RWPE2 (cell line): Measurements from ENCODE around the gene NDRG4.

Experiments
- ATAC-seq: fragments of 200-7000 bp; cut with Tn5 transposase; 3 replicates; pipeline ENCODE4 v1.9.1; 2021; ENCODE audit warnings: low read depth
- DNase-seq: peaks from one replicate; pipeline ENCODE4 v3.0.0-alpha.2; 2020; ENCODE audit warnings: low spot score
- H3K27ac ChIP-seq: fragments of 450-650 bp; 2 replicates; pipeline ENCODE4 v1.5.1; 2017; ENCODE audit warnings: mild to moderate bottlenecking; ENCODE audit not compliant: poor library complexity, severe bottlenecking
- H3K27me3 ChIP-seq: fragments of 250-450 bp; sonication (Bioruptor Pico); 2 replicates; pipeline ENCODE4 v1.5.1; 2021; ENCODE audit warnings: mild to moderate bottlenecking, moderate library complexity; ENCODE audit not compliant: insufficient read depth, poor library complexity, severe bottlenecking
- H3K36me3 ChIP-seq: fragments of 250-450 bp; sonication (Bioruptor Pico); 2 replicates; pipeline ENCODE4 v1.5.1; 2020; ENCODE audit warnings: low read depth, mild to moderate bottlenecking, moderate library complexity
- H3K4me1 ChIP-seq: fragments of 250-450 bp; sonication (Bioruptor Pico); 2 replicates; pipeline ENCODE4 v1.5.1; 2021; ENCODE audit warnings: mild to moderate bottlenecking, moderate library complexity; ENCODE audit not compliant: insufficient read depth, poor library complexity, severe bottlenecking
- H3K4me3 ChIP-seq: fragments of 250-450 bp; sonication (Bioruptor Pico); 2 replicates; pipeline ENCODE4 v1.5.1; 2021; ENCODE audit warnings: mild to moderate bottlenecking, moderate library complexity; ENCODE audit not compliant: severe bottlenecking
- H3K9me3 ChIP-seq: fragments of 250-450 bp; sonication (Bioruptor Pico); 2 replicates; pipeline ENCODE4 v1.5.1; 2021; ENCODE audit warnings: mild to moderate bottlenecking, moderate library complexity; ENCODE audit not compliant: severe bottlenecking
- CTCF ChIP-seq: fragments of 450-650 bp; IDR thresholded peaks from one replicate; pipeline ENCODE4 v1.5.1; 2017; ENCODE audit warnings: mild to moderate bottlenecking, moderate library complexity; ENCODE audit not compliant: poor library complexity, severe bottlenecking

NDRG4 gene

GRCh38 chr16:58495521-58496331 lies 4.2 kb upstream of the NDRG4 start:
- Histone ChIP-seq H3K36me3 (no peaks in the 10 kb centered on the region), H3K4me3 (no peak overlapping the region), H3K4me1 (no peaks in the 10 kb centered on the region), H3K27me3 (no peaks in the 10 kb centered on the region), H3K27ac (no peak overlapping the region), H3K9me3 (no peaks in the 10 kb centered on the region)
- DNase-seq (no peak), ATAC-seq (no peak)
- TF ChIP-seq CTCF: no peak

DNA sequence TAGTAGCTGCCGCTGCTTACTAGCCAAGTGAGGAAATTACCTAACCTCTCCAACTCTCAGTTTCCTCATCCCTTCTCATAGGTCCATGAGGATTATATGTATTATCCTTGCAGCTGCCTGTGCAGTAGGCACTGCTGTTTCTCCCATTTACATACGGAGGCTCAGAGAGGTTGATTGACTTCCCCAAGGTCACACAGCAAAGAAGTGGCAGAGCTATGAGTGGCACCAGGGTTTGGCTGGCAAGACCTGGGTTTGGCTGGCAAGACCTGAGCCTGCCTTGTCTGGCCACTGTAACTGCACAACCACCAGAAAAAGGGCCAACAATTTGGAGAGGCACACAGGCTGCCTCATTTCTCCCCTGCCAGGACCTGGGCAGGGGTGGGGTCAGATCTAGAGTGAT lies 2.5 kb upstream of the NDRG4 start:
- no peaks in the 10 kb centered on the region for H3K27me3 ChIP-seq
- no peaks in the 10 kb centered on the region for H3K4me1 ChIP-seq
- no peaks in the 10 kb centered on the region for H3K9me3 ChIP-seq
- DNase-seq (no peak), ATAC-seq (no peak)
- no peak overlapping the region for H3K4me3 ChIP-seq
- no peak for TF ChIP-seq CTCF
- no peaks in the 10 kb centered on the region for H3K36me3 ChIP-seq
- H3K27ac ChIP-seq: no peak overlapping the region

DNA sequence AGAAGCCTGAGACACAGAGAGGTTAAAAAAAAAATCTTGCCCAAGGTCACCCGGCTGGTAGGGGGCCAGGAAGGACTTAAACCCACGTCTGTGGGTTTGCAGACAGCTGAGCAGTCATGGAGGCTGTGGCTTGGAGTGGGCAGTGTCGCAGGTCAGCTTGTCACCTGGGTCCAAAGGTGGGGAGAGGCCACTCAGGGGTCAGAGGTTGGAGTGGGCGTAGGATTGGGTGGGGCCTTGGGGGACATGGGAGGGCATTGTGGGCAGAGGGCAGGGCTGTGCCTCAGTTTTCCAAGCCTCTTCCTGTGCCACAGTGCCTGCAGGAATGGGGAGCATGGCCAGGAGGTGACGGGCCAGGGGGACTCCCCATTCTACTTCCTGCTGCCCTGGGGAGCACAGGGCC lies 2.0 kb upstream of the NDRG4 start:
- ATAC-seq (no peak), DNase-seq (peak; percentile 34)
- Histone ChIP-seq H3K4me1 (no peaks in the 10 kb centered on the region), H3K4me3 (no peak overlapping the region), H3K9me3 (no peaks in the 10 kb centered on the region), H3K27me3 (no peaks in the 10 kb centered on the region), H3K27ac (no peak overlapping the region), H3K36me3 (no peaks in the 10 kb centered on the region)
- no peak for TF ChIP-seq CTCF

GRCh38 chr16:58498341-58499091 lies 1.4 kb upstream of the NDRG4 start:
- Histone ChIP-seq H3K27ac (no peak overlapping the region), H3K27me3 (no peaks in the 10 kb centered on the region), H3K36me3 (no peaks in the 10 kb centered on the region), H3K4me1 (no peaks in the 10 kb centered on the region), H3K9me3 (no peaks in the 10 kb centered on the region), H3K4me3 (no peak overlapping the region)
- ATAC-seq: no peak
- DNase-seq: peak; percentile 59
- no peak for TF ChIP-seq CTCF

DNA sequence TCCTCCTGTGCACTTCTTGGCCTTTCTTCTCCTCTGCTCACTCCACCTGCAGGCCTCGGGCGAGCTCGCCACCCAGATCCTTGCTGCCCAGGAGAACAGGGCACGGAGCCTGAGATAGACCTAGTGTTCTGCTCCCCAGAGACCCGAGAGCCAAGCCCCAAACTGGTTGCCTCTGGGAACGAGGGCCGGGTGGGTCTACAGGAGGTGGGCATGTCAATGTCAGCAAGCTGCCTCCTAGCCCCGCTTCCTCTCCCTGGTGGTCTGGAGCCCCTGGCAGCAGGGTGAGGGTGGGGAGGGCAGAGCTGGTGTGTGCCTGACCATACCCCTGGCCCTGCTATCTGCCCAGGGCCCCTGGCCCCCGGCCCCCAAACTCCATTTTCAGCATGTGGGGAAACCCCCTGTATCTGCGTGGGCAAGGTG lies 841 bp upstream of the NDRG4 start:
- H3K4me1 ChIP-seq: no peaks in the 10 kb centered on the region
- H3K27me3 ChIP-seq: no peaks in the 10 kb centered on the region
- TF ChIP-seq CTCF: no peak
- no peak for ATAC-seq
- no peak overlapping the region for H3K27ac ChIP-seq
- DNase-seq: peak; percentile 46
- no peak overlapping the region for H3K4me3 ChIP-seq
- no peaks in the 10 kb centered on the region for H3K9me3 ChIP-seq
- H3K36me3 ChIP-seq: no peaks in the 10 kb centered on the region
